ENCODE measurements around the gene ZNF660.
"Not testable (repeated sequence)": the region's sequence is repeated elsewhere in the genome, so short reads cannot be mapped to it uniquely, and the experiment has no call there.

Gene ZNF660

DNA sequence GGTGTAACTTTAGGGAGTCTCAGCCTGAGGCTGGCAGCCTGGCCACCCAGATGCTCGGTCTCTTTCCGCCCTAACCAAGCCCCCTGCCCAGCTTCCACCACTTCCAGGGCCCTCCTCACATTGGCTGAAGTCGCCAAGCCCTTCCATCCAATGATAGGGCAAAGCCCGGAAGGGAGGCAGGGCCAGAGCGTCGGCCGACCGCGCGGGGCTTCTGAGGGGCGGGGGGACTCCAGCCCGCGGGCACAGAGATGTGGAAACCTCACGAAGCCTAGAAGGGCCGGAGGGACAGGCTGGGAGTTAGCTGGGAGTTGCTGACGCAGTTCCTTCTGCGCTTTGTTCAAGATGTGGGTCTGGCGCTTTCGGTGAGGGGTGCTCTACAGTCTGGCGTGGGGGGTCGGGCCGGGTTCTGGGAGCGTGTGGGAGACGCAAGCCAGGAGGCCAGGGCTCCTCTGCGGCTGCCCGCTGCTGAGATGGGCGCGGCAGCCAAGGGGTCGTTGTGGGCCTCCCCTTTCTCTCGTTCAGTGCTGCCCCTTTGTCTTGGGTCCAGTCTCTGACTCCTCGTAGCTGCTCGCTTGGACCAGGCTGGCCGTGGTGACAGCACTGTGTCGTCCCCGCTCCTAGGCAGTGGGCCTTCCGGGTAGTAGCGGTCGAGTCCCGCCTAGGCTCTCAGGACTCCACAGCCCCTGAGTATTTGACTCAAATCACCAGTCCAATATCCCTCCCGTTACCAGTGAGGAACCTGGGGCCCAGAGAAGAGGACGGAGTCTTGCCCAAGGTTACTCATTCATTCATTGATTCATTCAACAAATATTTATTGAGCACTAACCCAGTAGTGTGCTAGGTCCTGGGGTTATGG lies at the start of gene ZNF660:
ZNF660 (plus strand) TSS at position 319 of the 856 bp plus-strand sequence. CDS start 9,230 bp downstream, outside the sequence.
- in situ Hi-C loops (cut with HindIII; ENCODE audit: low sequenced_read_pairs) = no loop called here

DNA sequence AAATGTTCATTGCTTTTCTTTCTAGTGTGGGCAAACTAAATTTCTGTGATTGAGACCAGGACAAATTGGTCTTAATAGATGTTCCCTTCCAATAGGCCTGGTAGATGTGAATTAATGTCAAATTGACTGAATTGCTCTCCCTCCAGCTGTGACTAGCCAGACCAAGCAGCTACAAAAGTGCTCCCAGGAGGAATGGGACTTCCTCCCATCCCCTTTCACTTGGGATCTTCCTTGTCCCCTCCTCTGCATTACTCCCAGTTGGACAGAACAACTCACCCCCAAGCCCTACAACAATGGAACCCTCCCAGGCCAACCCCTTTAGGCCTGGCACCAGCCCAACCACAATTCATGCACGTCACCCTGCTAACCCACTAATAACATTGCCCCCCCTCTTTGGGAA lies 49.4 kb upstream of the ZNF660 start:
- in situ Hi-C loops (cut with HindIII; ENCODE audit: low sequenced_read_pairs) = loop anchor here (25.0 kb wide), 2 partner anchors 277 to 377 kb away; no protein-coding TSS in a partner anchor

DNA sequence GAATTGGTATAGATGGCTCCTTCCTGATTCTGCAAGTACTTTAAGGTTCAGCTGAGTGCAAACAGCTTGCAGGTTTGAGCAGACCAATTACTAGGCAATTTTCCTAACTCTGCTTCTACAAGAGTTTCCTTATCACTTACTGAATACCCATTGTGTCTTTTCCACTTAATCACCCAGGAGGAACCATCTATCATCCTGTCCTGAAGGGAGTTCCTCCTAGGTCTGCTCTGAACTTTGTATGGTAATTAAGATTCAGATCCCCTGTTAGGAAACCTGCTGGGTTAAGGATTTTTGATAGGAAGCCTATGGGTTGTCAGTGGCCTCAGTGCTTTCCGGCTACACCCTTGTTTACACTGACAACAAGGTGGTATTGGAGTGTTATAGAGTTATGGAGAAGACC lies 40.0 kb upstream of the ZNF660 start:
- in situ Hi-C loops (cut with HindIII; ENCODE audit: low sequenced_read_pairs) = loop anchor here (25.0 kb wide), 2 partner anchors 267 to 367 kb away; no protein-coding TSS in a partner anchor

DNA sequence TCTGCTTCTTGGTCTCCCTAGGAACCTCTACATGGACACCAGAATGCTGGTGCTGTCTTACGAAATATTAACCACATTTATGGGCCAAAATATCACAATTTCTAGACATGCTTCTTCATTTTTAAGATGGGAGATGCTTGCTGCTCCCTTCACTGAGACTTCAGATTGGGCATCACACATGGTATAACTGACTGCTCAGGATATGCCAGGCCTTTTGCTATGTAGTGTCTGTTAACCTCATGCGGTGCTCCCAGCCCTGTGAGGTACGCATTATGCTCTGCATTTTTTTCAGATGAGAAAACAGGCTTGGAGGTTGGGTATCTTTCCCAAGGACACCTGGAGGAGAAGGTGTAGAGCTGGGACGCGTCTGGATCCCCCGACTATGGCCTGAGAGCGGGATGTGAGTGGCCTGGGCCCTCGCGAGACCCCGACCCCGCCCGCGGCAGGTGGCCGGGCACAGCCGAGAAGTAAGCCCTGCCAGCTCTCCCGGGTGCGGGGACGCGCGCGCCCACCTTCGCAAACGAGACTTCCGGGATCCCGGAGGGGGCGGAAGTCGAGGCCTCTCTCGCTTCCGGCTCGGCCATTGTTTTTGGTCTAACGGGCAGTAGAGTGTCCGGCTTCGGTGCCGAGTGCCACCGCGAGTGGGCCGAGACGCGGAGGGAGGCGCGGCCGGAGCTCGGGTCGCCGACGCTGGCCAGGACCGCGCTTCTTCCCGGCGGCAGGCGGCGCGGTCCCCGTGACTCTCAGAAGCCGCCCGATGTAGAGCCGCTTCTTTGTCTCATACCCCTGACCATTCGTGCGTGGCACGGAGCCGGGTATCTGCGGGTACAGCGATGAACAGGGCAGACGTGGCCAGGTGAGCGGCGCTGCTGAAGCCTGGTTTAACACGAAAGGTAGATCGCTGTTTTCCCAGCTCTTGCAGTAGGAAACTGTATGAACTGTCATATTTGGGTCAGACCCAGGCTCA lies 29.9 kb upstream of the ZNF660 start, which contains the start of gene ZKSCAN7:
ZKSCAN7 (plus strand) TSS at position 568 of the 967 bp plus-strand sequence. CDS start 1,855 bp downstream, outside the sequence.
- in situ Hi-C loops (cut with HindIII; ENCODE audit: low sequenced_read_pairs) = no loop called here

DNA sequence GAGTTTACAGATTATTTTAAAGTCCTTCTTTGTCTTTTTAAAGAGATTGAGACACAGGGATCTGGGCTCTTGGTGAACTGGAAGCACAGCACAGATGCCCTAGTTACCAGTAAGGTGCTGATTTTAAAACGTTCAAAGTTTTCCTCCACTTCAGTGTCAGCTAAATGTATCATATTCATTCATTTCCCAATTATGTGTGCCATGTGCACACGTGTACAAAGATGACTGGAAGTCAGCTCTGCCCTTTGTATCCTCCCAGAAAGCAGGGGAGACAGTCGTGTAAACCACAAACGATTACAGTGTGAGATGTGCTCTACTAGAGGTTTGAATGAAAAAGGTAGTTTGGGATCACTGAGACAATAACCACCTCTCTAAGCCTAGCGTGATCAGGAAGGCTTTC lies 29.0 kb upstream of the ZNF660 start:
- in situ Hi-C loops (cut with HindIII; ENCODE audit: low sequenced_read_pairs) = no loop called here

DNA sequence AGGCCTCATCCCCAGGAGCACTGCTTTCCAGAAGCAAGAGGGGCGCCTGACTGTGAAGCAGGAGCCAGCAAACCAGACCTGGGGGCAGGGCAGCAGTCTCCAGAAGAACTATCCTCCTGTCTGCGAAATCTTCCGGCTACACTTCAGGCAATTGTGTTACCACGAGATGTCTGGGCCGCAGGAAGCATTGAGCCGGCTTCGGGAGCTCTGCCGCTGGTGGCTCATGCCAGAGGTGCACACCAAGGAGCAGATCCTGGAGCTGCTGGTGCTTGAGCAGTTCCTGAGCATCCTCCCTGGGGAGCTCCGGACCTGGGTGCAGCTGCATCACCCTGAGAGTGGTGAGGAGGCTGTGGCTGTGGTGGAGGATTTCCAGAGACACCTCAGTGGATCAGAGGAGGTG lies 27.7 kb upstream of the ZNF660 start:
- in situ Hi-C loops (cut with HindIII; ENCODE audit: low sequenced_read_pairs) = no loop called here

DNA sequence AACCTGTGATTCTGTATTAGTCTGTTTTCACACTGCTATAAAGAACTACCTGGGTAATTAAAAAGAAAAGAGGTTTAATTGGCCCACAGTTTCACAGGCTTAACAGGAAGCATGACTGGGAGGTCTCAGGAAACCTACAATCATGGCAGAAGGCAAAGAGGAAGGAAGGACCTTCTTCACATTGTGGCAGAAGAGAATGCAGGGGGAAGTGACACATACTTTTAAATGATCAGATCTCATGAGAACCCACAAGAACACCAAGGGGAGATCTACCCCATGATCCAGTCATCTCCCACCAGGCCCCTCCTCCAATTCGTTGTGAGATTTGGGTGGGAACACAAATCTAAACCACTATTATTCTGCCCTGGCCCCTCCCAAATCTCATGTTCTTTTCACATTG lies 23.7 kb upstream of the ZNF660 start:
- in situ Hi-C loops (cut with HindIII; ENCODE audit: low sequenced_read_pairs) = no loop called here

DNA sequence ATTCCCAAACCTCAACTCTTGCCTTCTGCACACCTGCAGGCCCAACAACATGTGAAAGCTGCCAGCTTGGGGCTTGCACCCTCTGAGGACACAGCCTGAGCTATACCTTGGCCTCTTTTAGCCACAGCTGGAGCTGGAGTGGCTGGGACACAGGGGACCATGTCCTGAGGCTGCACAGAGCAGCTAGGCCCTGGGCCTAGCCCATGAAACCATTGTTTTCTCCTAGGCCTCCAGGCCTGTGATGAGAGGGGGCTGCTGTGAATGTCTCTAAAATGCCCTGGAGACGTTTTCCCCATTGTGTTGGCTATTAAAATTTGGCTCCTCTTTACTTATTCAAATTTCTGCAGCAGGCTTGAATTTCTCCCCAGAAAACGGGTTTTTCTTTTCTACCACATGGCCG lies 22.6 kb upstream of the ZNF660 start:
- in situ Hi-C loops (cut with HindIII; ENCODE audit: low sequenced_read_pairs) = no loop called here

DNA sequence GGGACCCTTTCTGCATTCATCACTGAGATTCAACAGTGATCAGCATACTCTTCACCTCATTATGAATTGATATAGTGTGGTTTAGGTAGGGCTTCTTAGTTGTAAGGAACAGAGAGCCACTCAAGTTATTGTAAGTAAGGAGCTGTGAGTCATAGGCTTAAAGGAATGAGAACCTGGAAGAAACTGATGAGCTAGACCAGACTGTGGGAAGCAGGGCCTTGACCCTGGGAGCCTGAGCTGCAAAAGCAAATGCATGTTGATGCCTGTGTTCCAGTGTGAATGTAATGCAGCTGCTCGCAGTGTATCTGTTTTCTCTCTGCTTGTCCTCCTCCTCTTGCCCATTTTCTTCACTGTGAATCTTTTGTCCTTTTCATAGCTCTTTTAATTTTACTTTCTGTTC lies 16.2 kb upstream of the ZNF660 start:
- in situ Hi-C loops (cut with HindIII; ENCODE audit: low sequenced_read_pairs) = no loop called here

DNA sequence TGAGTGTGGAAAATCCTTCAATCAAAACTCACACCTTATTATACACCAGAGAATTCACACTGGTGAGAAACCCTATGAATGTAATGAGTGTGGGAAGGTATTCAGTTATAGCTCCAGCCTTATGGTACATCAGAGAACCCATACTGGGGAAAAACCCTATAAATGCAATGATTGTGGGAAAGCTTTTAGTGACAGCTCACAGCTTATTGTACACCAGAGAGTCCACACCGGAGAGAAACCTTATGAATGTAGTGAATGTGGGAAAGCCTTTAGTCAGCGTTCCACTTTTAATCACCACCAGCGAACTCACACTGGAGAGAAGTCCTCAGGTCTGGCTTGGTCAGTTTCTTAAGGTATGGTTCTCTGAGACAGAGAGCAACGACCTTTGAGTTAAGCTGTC lies 13.7 kb upstream of the ZNF660 start:
- in situ Hi-C loops (cut with HindIII; ENCODE audit: low sequenced_read_pairs) = no loop called here

DNA sequence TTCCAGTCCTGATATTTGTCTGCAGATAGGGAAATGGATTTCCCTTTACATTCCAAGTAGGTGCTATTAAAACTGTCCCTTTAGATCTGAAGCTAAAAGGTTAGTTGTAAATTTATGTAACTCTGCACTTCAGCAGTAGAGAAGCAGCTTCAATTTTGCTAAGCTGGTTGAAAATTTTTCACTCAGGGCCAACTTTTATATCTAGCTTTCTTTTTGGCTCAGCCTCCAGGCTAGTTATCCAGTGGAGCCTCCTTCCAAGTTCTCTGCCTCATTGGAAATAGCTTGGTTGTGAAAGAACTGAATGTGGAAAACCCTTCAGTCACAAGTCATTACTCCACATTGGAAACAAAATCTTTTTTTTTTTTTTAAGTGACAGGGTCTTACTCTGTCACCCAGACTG lies 8.2 kb upstream of the ZNF660 start:
- in situ Hi-C loops (cut with HindIII; ENCODE audit: low sequenced_read_pairs) = no loop called here

DNA sequence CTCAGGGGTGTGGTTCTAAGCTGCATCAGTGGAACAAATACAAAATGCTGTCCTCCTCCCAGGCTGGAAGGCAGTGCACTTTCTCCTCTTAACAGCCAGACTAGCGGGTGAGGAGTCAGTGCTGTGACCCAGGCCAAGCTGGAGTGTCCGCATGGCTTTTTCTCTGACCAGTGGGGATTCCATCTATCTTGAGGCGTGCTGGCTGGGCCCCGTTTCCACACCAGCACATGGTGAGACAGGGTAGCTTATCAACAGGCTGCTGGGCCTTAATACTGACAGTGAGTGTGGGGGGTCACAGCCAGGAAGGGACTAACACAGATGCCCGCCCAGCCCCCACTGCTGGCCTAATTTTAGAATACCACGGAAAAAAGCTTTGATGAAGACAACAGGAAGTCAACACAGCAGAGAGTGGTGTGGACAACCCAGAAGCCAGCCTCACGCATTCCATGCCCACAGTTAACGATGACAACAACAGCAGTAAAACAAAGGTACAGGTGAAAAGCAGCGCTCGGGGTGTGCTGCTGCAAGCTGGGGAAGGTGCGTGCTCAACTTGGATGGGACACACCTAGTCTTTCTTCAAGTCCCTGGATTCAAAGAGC lies 7.3 kb upstream of the ZNF660 start:
- in situ Hi-C loops (cut with HindIII; ENCODE audit: low sequenced_read_pairs) = not testable (repeated sequence)

DNA sequence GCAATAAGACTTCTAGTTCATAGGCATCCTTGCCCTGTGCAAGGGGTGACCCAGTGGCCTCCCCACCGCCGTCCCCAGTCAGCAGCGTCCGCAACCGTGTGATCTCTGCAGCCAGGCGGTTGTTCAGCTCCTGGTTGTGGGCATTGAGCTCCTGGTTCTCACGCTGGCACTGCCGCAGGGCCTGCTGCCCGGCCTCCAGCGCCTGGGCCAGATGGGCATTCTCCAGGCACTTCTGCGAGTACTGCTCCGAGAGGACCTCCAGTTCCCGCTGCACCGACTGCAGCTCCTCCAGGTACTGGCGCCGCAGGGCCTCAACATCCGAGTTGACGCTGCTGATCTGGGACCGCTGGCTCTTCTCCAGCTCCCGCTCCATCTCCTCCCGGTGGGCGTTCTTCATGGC lies 6.4 kb upstream of the ZNF660 start:
- in situ Hi-C loops (cut with HindIII; ENCODE audit: low sequenced_read_pairs) = not testable (repeated sequence)

DNA sequence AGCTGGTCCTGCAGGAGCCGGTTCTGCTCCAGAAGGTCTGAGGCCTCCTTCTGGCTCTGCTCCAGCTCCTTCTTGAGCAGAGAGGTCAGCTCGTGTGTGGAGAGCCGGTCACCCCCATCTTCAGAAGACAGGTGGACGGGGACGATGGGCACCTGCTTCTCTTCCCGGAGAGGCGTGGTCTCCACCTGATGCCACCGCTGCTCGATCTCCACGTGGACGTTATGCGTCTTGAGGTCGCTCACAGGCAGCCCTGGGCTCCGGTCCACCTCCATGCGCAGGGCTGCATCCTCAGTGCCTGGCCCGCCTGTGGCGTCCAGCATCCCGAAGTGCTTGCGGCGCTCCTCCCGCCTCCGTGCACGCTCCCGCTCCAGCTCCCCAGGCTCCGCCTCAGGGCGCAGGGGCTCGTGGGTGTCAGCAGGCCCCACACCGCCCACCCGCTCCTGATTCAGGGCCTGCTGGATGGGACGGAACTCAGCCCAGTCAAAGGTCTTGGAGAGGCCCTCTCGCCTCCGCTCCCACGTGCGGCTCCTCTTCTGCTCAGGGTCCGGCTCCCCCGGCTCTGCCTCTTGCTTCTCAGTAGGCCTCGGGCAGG lies 5.7 kb upstream of the ZNF660 start:
- in situ Hi-C loops (cut with HindIII; ENCODE audit: low sequenced_read_pairs) = not testable (repeated sequence)

DNA sequence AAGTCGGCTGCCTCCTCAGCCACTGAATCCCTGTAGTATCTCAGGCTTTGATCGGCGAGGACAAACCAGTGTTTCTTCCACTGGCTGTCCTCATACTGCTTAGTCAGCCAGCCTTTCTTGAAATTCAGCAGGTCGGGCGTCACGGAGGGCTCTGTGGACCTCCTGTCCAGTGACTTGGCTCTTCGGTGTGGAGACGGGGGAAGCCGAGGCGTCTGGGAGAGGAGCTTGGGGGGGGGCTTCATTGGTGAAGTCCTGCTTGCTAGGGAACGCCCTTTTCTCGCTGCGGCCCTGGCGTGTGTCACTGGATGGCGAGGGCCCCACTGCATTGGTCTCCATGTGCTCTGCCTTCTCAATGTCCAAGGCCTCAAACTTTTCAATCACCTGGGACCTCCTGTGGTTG lies 5.0 kb upstream of the ZNF660 start:
- in situ Hi-C loops (cut with HindIII; ENCODE audit: low sequenced_read_pairs) = not testable (repeated sequence)

DNA sequence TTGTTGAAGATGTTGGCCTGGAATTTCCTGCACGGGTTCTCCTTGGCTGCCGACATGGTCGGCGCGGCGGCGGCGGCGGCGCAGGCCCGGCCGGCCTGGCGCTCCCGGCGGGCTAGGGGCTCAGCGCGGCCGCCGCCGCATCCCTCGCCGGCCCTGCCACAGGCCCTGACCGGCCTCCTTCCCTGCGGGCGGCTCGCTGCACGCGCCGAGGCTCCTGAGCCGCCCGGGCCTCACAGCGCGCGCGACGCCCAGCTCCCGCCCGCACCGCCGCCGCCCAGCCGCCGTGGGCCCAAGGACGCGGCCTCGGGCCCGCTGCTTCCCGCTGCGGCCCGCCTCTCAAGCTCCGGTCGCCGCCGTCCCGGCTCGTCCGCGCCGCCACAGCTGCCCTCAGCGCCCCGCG lies 3.8 kb upstream of the ZNF660 start:
- in situ Hi-C loops (cut with HindIII; ENCODE audit: low sequenced_read_pairs) = not testable (repeated sequence)

DNA sequence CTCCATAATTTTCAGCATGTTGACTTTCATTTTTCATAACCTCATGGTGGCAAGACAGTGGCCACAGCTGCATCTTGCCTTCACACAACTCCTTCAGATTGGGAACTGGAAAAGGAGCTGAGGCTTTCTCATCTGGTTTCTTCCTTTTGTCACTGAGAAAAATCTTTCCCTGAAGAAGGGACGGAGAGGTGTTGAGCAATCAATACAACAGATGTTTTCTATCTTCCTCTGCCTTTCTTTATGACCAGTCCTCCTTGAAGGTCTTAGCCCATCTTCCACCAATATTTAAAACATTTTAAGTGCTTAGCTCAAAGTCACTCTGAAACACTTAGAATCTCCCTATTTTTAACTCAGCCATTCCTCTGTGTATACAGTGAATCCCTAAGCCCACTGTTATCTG lies 11.9 kb downstream of the ZNF660 start:
- in situ Hi-C loops (cut with HindIII; ENCODE audit: low sequenced_read_pairs) = no loop called here

DNA sequence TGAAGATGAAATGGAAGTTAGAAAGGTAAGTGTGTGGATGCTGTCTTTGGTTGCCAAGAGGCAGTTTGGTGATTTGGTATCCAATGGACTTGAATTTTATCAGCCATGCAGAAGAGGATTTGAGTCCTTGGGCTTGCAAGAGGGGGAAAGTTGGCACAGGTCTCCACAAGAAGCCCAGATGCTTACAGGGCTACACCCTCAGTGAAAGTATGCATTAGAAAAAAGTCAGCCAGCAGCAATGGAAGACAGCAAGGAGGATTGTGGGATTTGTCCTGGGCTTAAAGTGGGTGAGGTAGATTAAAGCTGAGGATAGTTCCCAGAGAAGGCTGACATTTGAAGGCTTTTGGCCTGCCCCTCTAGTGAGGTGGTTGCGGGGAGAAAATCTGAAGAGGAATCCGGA lies 17.0 kb downstream of the ZNF660 start:
- in situ Hi-C loops (cut with HindIII; ENCODE audit: low sequenced_read_pairs) = no loop called here

DNA sequence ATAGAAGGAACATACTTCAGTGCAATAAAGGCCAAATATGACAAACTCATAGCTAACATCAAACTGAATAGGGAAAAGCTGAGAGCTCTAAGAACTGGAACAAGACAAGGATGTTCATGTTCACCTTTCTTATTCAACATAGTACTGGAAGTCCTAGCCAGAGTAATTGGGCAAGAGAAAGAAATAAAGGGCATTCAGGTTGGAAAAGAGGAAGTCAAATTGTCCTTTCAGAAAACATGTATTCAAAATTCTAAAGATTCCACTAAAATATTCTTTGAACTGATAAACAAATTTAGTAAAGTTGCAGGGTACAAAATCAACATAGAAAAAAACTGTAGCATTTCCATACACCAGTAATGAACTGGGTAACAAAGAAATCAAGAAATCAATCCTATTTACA lies 27.9 kb downstream of the ZNF660 start:
- in situ Hi-C loops (cut with HindIII; ENCODE audit: low sequenced_read_pairs) = no loop called here

DNA sequence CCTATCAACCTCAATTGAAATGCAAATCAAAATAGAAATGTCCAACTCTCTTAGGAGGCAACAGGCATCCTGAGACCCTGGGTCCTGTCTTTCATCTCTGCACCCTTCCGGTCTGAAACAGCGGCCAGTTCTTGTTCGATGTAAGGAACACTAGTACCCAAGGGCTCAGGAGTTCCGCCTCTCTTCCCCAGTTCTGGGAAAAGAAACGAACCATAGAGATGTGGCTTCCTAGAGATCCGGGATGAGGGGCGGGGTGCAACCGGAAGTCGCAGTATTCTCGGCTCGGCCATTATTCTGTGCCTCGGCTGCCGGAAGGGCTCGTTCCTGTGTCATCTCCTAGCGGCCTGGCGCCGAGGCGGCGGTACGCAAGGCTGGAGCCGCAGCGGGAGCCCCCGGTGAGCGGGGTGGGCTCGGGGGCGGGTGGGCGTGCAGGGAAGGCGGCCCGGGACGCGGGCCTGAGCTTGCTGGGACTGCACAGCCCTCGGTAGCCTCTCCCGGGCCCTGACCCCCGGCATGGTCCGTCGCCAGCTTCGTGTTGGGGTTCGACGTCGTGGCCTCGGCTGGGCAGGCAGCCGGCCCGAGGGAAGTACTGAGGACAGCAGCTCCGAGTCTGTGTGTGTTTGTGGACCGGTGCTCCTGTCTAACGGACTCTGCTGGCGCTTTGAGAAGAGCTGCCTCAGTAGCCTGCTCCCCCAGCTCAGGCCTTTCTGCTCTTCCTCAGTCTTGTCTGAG lies 40.2 kb downstream of the ZNF660 start, which contains the start of gene ZNF197:
ZNF197 (plus strand) TSS at position 288 of the 732 bp plus-strand sequence. CDS start 4,119 bp downstream, outside the sequence.
- in situ Hi-C loops (cut with HindIII; ENCODE audit: low sequenced_read_pairs) = no loop called here

All from endothelial cell of hepatic sinusoid (primary cell).